ENCODE measurements around the gene DGKD.

Gene DGKD

GRCh38 chr2:233468047-233468740, 113.9 kb downstream of the DGKD start:
- Histone ChIP-seq H3F3A (ENCODE audit: insufficient read depth) (no peaks in the 10 kb centered on the region; the same call in 1 of the 2 replicates), H3K9me2 (replicated peaks; ENCODE audit: insufficient read depth, low read length) (no peaks in the 10 kb centered on the region), H3K36me3 (ENCODE audit: low read length) (no peaks in the 10 kb centered on the region), H2AFZ (ENCODE audit: low read depth, low read length, severe bottlenecking) (no peak overlapping the region), H4K20me1 (ENCODE audit: low read depth, low read length) (no peaks in the 10 kb centered on the region), H3K27ac (ENCODE audit: low read depth, low read length) (no peak overlapping the region), H3K4me3 (ENCODE audit: insufficient read depth, low read length, poor library complexity, severe bottlenecking) (no peak overlapping the region), H3K27me3 (ENCODE audit: low read length) (no peaks in the 10 kb centered on the region), H3K9me3 (ENCODE audit: insufficient read depth, low read length) (no peaks in the 10 kb centered on the region), H3K4me2 (ENCODE audit: low read depth, low read length, poor library complexity, severe bottlenecking) (no peak overlapping the region), H3K79me2 (ENCODE audit: insufficient read depth, low read length) (no peaks in the 10 kb centered on the region), H3K9ac (ENCODE audit: low read length) (no peak overlapping the region)
- TF ChIP-seq EZH2phosphoT487 (conservative IDR thresholded peaks at IDR 0.05; ENCODE audit: low read length) (no peak), CTCF (IDR thresholded peaks at IDR 0.05; ENCODE audit: insufficient read depth, low read length, poor library complexity, severe bottlenecking) (no peak)

GRCh38 chr2:233468741-233469110, 114.4 kb downstream of the DGKD start:
- TF ChIP-seq EZH2phosphoT487 (conservative IDR thresholded peaks at IDR 0.05; ENCODE audit: low read length) (no peak), CTCF (IDR thresholded peaks at IDR 0.05; ENCODE audit: insufficient read depth, low read length, poor library complexity, severe bottlenecking) (no peak)
- no peaks in the 10 kb centered on the region for H3K36me3 ChIP-seq (ENCODE audit: low read length)

GRCh38 chr2:233469261-233470010, 115.1 kb downstream of the DGKD start:
- no peaks in the 10 kb centered on the region for H3K9me2 ChIP-seq (replicated peaks; ENCODE audit: insufficient read depth, low read length)
- H3F3A ChIP-seq (ENCODE audit: insufficient read depth), result no peaks in the 10 kb centered on the region; the same call in 1 of the 2 replicates
- no peaks in the 10 kb centered on the region for H4K20me1 ChIP-seq (ENCODE audit: low read depth, low read length)
- H3K4me2 ChIP-seq (ENCODE audit: low read depth, low read length, poor library complexity, severe bottlenecking), result no peak overlapping the region
- no peaks in the 10 kb centered on the region for H3K79me2 ChIP-seq (ENCODE audit: insufficient read depth, low read length)
- no peaks in the 10 kb centered on the region for H3K27me3 ChIP-seq (ENCODE audit: low read length)
- H3K36me3 ChIP-seq (ENCODE audit: low read length), result no peaks in the 10 kb centered on the region
- no peak overlapping the region for H3K27ac ChIP-seq (ENCODE audit: low read depth, low read length)
- H3K4me3 ChIP-seq (ENCODE audit: insufficient read depth, low read length, poor library complexity, severe bottlenecking), result no peak overlapping the region
- H2AFZ ChIP-seq (ENCODE audit: low read depth, low read length, severe bottlenecking), result no peak overlapping the region
- no peak for TF ChIP-seq EZH2phosphoT487 (conservative IDR thresholded peaks at IDR 0.05; ENCODE audit: low read length)
- TF ChIP-seq CTCF (IDR thresholded peaks at IDR 0.05; ENCODE audit: insufficient read depth, low read length, poor library complexity, severe bottlenecking), result no peak
- H3K9me3 ChIP-seq (ENCODE audit: insufficient read depth, low read length), result no peaks in the 10 kb centered on the region
- no peak overlapping the region for H3K9ac ChIP-seq (ENCODE audit: low read length)

More at GRCh38 chr2:233468741-233469110, 114.4 kb downstream of the DGKD start:
- no peaks in the 10 kb centered on the region for H3K79me2 ChIP-seq (ENCODE audit: insufficient read depth, low read length)
- no peaks in the 10 kb centered on the region for H3K27me3 ChIP-seq (ENCODE audit: low read length)
- H3F3A ChIP-seq (ENCODE audit: insufficient read depth), result no peaks in the 10 kb centered on the region; the same call in 1 of the 2 replicates
- no peak overlapping the region for H3K27ac ChIP-seq (ENCODE audit: low read depth, low read length)
- no peak overlapping the region for H3K4me2 ChIP-seq (ENCODE audit: low read depth, low read length, poor library complexity, severe bottlenecking)
- H3K9ac ChIP-seq (ENCODE audit: low read length), result no peak overlapping the region
- H3K9me3 ChIP-seq (ENCODE audit: insufficient read depth, low read length), result no peaks in the 10 kb centered on the region
- H3K4me3 ChIP-seq (ENCODE audit: insufficient read depth, low read length, poor library complexity, severe bottlenecking), result no peak overlapping the region
- H4K20me1 ChIP-seq (ENCODE audit: low read depth, low read length), result no peaks in the 10 kb centered on the region
- no peaks in the 10 kb centered on the region for H3K9me2 ChIP-seq (replicated peaks; ENCODE audit: insufficient read depth, low read length)
- no peak overlapping the region for H2AFZ ChIP-seq (ENCODE audit: low read depth, low read length, severe bottlenecking)
